ENCODE results near the gene SLC41A1.

SLC41A1 gene

DNA sequence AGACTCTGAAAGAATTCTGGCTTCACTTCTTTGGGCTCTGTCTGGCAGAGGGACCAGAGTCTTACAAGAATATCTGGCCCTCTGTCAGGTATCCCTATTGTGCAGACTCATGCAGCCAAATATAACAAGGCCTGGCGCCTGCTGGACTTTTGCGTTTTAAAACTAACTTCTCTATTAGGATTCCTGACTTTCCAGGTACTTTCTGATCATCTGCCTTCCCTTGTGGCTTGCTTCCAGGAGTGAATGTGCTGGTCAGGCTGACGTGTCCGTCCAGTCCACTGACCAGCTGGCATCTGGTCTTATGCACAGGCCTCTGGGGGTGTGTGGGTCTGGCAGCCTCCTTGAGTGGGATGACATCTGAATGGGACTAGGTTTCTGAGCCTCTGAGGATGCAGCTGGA lies 29.1 kb downstream of the SLC41A1 start:
- Histone ChIP-seq H3K9ac (ENCODE audit: low read depth, low read length) (no peak overlapping the region), H3K4me2 (ENCODE audit: low read length) (peak overlapping the region; percentile 8), H3K4me3 (ENCODE audit: low read length) (no peak overlapping the region), H3K4me1 (ENCODE audit: control insufficient read depth, insufficient read depth, low read length) (peaks cover 7% of the 10 kb centered on the region), H3K27me3 (ENCODE audit: control insufficient read depth, insufficient read depth, low read length) (no peaks in the 10 kb centered on the region), H3K36me3 (ENCODE audit: insufficient read depth, low read length) (no peaks in the 10 kb centered on the region), H3K9me3 (replicated peaks; ENCODE audit: low read length) (no peaks in the 10 kb centered on the region)

DNA sequence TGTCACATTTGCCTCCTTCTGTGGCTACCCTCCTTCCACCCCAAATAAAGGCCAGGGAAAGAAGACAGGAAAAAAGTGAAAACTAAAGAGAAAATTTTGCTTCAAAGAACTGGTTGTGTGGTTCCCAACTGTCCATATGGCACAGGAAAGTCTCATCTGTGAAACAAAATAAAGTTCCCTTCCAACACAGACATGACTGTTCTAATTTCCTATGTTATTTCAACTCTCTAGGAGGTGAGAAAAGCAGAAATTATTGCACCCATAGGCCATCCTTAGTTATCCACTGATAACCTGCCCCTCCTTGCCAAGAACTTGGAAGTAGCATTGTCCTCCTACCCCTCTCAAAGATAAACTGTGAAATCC lies 29.6 kb downstream of the SLC41A1 start:
- Histone ChIP-seq H3K4me3 (ENCODE audit: low read length) (no peak overlapping the region), H3K4me1 (ENCODE audit: control insufficient read depth, insufficient read depth, low read length) (peaks cover 7% of the 10 kb centered on the region), H3K9ac (ENCODE audit: low read depth, low read length) (no peak overlapping the region), H3K27me3 (ENCODE audit: control insufficient read depth, insufficient read depth, low read length) (no peaks in the 10 kb centered on the region), H3K4me2 (ENCODE audit: low read length) (no peak overlapping the region), H3K36me3 (ENCODE audit: insufficient read depth, low read length) (no peaks in the 10 kb centered on the region), H3K9me3 (replicated peaks; ENCODE audit: low read length) (no peaks in the 10 kb centered on the region)

DNA sequence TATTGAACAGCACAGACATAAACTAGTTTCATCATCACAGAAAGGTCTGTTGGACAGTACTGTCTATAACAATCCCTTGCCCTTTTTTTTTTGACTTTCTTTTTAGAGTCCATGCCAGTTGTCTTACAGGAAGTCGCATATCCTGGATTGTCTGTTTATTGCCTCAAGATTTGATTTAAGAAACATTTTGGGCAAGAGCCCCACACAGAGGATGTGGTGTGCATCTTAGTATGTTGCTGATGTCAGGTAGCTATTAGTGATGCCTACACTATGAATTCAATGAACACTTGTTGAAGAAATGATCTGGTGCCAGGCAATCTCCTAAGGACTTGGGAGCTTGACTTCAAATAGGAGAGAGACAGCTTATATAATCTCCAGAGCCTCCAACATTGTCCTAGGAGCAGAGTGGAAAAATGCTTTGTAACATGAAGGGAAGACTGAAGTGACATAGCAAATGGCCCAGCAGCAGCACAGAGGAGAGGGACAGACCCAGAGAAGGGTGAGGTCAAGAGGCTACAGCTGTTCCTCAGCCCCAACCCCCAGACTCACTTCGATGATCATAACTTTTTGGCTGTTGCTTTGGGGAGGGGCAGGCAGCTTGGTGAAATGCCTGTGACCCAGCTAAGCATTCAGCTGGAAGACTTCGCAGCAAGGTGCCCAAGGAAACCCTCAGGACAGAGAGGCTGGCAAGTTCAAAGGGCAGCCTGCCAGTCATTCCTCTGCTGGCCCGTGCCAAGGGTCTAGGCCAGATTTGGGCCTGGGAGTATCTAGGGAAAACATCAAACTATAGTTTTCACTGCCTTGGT lies 30.2 kb downstream of the SLC41A1 start:
- Histone ChIP-seq H3K36me3 (ENCODE audit: insufficient read depth, low read length) (no peaks in the 10 kb centered on the region), H3K4me1 (ENCODE audit: control insufficient read depth, insufficient read depth, low read length) (peaks cover 7% of the 10 kb centered on the region), H3K4me3 (ENCODE audit: low read length) (no peak overlapping the region), H3K9me3 (replicated peaks; ENCODE audit: low read length) (no peaks in the 10 kb centered on the region), H3K27me3 (ENCODE audit: control insufficient read depth, insufficient read depth, low read length) (no peaks in the 10 kb centered on the region), H3K4me2 (ENCODE audit: low read length) (no peak overlapping the region), H3K9ac (ENCODE audit: low read depth, low read length) (no peak overlapping the region)

DNA sequence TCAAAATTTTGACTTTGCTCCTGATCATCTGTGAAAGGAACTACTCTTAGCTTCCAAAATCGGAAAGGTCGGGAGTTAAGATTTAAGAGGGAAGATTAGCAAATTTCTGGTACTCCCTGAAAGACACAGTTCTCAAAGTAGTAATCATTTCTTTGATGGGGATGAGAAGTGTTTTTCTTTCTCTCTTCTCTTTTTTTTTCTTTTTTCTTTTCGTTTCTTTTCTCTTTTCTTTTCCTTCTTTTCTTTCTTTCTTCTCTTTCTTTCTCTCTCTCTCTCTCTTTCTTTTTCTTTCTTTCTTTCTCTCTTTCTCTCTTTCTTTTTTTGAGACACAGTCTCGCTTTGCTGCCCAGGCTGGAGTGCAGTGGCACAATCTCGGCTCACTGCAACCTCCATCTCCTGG lies 32.7 kb downstream of the SLC41A1 start:
- peaks cover 15% of the 10 kb centered on the region for H3K4me1 ChIP-seq (ENCODE audit: control insufficient read depth, insufficient read depth, low read length)
- H3K4me3 ChIP-seq (ENCODE audit: low read length), result no peak overlapping the region
- no peaks in the 10 kb centered on the region for H3K9me3 ChIP-seq (replicated peaks; ENCODE audit: low read length)
- H3K9ac ChIP-seq (ENCODE audit: low read depth, low read length), result no peak overlapping the region
- H3K4me2 ChIP-seq (ENCODE audit: low read length), result no peak overlapping the region
- no peaks in the 10 kb centered on the region for H3K27me3 ChIP-seq (ENCODE audit: control insufficient read depth, insufficient read depth, low read length)
- H3K36me3 ChIP-seq (ENCODE audit: insufficient read depth, low read length), result no peaks in the 10 kb centered on the region

DNA sequence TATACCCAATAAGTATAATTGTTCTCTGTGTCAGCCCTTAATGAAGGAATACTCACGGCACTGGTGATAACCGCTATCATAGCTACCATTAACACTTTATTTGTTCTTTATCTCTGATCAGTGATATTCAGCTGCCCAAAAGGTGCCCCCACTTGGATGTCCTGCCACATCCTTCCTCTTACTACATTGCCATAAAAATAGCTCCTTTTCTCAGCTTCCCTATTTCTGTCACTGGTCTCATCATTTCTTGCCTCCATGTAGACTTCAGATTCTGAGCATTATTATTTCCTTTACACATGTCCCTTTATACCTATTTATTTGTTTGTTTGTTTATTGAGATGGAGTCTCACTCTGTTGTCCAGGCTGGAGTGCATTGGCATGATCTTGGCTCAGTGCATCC lies 35.0 kb downstream of the SLC41A1 start:
- H3K4me1 ChIP-seq (ENCODE audit: control insufficient read depth, insufficient read depth, low read length), result peaks cover 14% of the 10 kb centered on the region
- H3K27me3 ChIP-seq (ENCODE audit: control insufficient read depth, insufficient read depth, low read length), result no peaks in the 10 kb centered on the region
- H3K36me3 ChIP-seq (ENCODE audit: insufficient read depth, low read length), result no peaks in the 10 kb centered on the region
- H3K4me2 ChIP-seq (ENCODE audit: low read length), result no peak overlapping the region
- H3K4me3 ChIP-seq (ENCODE audit: low read length), result no peak overlapping the region
- H3K9ac ChIP-seq (ENCODE audit: low read depth, low read length), result no peak overlapping the region
- no peaks in the 10 kb centered on the region for H3K9me3 ChIP-seq (replicated peaks; ENCODE audit: low read length)

DNA sequence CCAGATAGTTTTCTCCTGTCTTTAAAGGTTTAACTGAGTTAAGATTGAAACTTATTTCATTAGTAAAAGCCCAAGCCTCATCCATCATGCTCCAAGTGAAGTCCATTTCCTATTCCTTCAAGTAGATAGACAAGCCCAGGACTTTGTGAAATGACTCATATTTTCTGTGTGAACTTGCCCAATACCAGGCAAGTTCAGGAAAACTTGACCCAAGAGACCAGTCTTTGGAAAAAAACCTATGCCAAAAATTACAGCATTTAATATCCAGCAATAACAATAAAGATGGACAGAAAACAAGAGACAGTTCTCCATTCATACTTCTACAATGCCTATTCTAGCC lies 37.3 kb downstream of the SLC41A1 start:
- H3K9me3 ChIP-seq (replicated peaks; ENCODE audit: low read length), result no peaks in the 10 kb centered on the region
- H3K4me1 ChIP-seq (ENCODE audit: control insufficient read depth, insufficient read depth, low read length), result peaks cover 14% of the 10 kb centered on the region
- no peaks in the 10 kb centered on the region for H3K36me3 ChIP-seq (ENCODE audit: insufficient read depth, low read length)
- H3K4me3 ChIP-seq (ENCODE audit: low read length), result peak overlapping the region; percentile 84
- peak overlapping the region; percentile 87 for H3K4me2 ChIP-seq (ENCODE audit: low read length)
- H3K27me3 ChIP-seq (ENCODE audit: control insufficient read depth, insufficient read depth, low read length), result no peaks in the 10 kb centered on the region
- H3K9ac ChIP-seq (ENCODE audit: low read depth, low read length), result peak overlapping the region; percentile 78

DNA sequence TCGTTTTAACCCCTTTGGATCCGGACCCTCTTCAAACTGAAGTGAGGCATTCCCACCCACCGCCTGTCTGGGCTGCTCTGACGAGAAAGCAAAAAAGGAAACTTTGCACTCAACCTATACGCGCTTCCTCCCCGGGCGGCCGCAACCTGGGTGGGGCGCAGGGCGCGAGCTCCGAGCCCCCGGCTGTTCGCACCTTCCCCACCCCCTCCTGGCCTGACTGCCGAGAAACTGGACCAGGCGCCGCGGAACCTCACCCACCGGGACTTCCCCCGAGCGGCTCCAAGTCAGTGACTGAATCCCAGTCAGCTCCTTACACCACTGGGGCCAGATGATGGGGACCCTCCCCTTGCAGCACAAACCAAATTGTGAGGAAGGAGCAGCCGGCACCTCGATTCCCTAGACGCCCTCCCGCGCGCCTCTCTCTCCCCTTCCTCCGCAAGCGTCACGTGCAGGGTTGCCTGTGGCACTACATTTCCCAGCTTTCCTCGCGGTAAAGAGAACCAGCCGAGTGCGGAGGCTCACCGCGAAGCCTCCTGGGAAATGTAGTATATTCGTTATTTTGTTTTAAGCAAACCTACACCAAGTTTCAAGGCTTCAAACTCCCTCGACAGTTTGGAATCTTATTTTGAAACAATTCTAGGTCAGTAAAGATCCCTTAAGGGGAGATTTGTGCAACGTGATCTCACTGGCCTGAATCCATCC lies 37.8 kb downstream of the SLC41A1 start, which contains the start of gene RAB29:
TSS of gene RAB29 (minus strand) at position 468 of the 702 bp plus-strand sequence. CDS start 526 bp downstream, outside the sequence.
- H3K4me2 ChIP-seq (ENCODE audit: low read length), result peak within 1 kb of the TSS; percentile 87
- H3K9me3 ChIP-seq (replicated peaks; ENCODE audit: low read length), result no peaks in the 10 kb centered on the region

DNA sequence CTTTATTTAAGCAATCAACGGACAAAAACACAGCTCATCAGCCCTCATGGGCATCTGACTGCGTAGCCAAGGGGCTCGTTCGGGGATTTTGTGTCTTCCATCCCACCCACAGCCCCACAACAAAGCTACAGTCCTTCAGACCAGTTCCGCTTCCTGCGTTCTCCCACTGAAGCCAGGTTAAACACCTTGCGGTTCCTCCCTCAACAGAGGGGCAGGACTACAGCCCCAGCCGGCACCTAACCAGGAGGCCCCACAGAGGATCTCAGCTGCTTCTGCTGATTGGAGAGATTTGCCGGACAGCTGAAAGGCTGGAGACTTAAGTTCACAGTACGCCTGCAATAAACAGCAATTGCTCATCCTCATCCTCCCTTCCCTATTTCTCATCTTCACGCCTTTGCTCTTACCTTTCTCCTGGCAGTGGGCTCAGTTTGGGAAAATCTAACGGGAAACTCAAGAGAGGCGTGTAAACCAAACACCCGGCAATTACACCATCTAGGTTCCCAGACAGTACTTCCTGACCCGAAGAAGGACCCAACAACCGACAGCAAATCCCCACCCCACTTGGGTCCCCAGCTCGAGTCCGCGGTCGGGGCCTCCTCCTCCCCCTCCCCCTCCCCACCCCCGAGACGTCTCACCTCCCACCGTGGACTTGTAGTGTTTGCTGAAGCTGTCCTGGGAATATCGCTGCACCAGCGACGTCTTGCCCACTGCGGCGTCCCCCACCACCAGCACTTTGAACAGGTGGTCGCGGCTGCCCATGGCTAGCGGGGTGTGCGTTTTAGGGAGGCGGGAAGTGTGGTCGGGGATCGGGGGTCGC lies 38.6 kb downstream of the SLC41A1 start:
- peak overlapping the region; percentile 78 for H3K9ac ChIP-seq (ENCODE audit: low read depth, low read length)
- H3K9me3 ChIP-seq (replicated peaks; ENCODE audit: low read length), result no peaks in the 10 kb centered on the region
- peak overlapping the region; percentile 84 for H3K4me3 ChIP-seq (ENCODE audit: low read length)
- H3K4me2 ChIP-seq (ENCODE audit: low read length), result peak overlapping the region; percentile 87
- no peaks in the 10 kb centered on the region for H3K36me3 ChIP-seq (ENCODE audit: insufficient read depth, low read length)
- no peaks in the 10 kb centered on the region for H3K27me3 ChIP-seq (ENCODE audit: control insufficient read depth, insufficient read depth, low read length)
- peaks cover 14% of the 10 kb centered on the region for H3K4me1 ChIP-seq (ENCODE audit: control insufficient read depth, insufficient read depth, low read length)

More for the DNA sequence above, 37.8 kb downstream of the SLC41A1 start, which contains the start of gene RAB29:
- peak within 1 kb of the TSS; percentile 78 for H3K9ac ChIP-seq (ENCODE audit: low read depth, low read length)
- no peaks in the 10 kb centered on the region for H3K36me3 ChIP-seq (ENCODE audit: insufficient read depth, low read length)
- H3K27me3 ChIP-seq (ENCODE audit: control insufficient read depth, insufficient read depth, low read length), result no peaks in the 10 kb centered on the region
- H3K4me3 ChIP-seq (ENCODE audit: low read length), result peak within 1 kb of the TSS; percentile 84
- peaks cover 14% of the 10 kb centered on the region for H3K4me1 ChIP-seq (ENCODE audit: control insufficient read depth, insufficient read depth, low read length)

DNA sequence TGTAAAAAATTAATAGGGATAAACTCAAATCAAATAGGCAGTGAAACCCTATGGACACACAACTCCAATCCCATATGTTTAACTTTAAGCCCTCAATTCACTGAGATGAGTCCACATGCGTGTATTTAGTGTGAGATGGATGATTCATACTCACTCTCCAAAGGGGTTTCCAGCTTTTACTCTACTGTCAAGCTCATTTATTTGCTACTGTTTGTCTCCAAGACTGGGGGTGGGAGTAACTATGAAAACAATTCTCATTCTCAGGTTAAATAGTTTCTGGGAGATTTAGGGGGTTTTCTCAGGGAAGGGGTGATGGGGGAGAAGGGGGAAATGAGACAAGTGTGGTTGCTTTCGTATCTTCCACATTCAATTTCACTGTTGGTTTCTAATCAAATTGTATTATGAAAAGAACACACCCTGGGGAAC lies 40.4 kb downstream of the SLC41A1 start:
- Histone ChIP-seq H3K27me3 (ENCODE audit: control insufficient read depth, insufficient read depth, low read length) (no peaks in the 10 kb centered on the region), H3K36me3 (ENCODE audit: insufficient read depth, low read length) (no peaks in the 10 kb centered on the region), H3K4me3 (ENCODE audit: low read length) (no peak overlapping the region), H3K4me1 (ENCODE audit: control insufficient read depth, insufficient read depth, low read length) (peaks cover 14% of the 10 kb centered on the region), H3K9me3 (replicated peaks; ENCODE audit: low read length) (no peaks in the 10 kb centered on the region), H3K9ac (ENCODE audit: low read depth, low read length) (no peak overlapping the region), H3K4me2 (ENCODE audit: low read length) (no peak overlapping the region)

DNA sequence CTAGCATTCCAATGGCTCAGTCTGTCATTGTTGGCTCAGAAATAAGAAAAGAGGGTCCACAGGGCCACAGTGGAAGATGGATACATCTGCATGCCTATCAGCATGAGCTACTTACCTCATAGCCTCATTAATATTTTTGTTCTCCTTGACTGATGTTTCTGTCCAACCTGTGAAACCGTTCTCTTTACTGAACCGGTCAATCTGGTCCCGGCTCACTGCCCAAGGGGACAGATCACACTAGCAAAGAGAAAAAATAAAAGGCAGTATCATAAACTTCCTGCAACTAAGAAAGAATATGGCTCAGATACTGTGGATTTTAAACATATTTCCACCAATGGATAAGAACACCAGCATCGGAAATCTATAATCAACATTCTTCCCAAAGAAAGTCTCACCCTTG lies 42.4 kb downstream of the SLC41A1 start:
- H3K36me3 ChIP-seq (ENCODE audit: insufficient read depth, low read length), result no peaks in the 10 kb centered on the region
- no peak overlapping the region for H3K9ac ChIP-seq (ENCODE audit: low read depth, low read length)
- no peaks in the 10 kb centered on the region for H3K27me3 ChIP-seq (ENCODE audit: control insufficient read depth, insufficient read depth, low read length)
- peaks cover 8% of the 10 kb centered on the region for H3K4me1 ChIP-seq (ENCODE audit: control insufficient read depth, insufficient read depth, low read length)
- H3K9me3 ChIP-seq (replicated peaks; ENCODE audit: low read length), result no peaks in the 10 kb centered on the region
- no peak overlapping the region for H3K4me3 ChIP-seq (ENCODE audit: low read length)
- no peak overlapping the region for H3K4me2 ChIP-seq (ENCODE audit: low read length)

DNA sequence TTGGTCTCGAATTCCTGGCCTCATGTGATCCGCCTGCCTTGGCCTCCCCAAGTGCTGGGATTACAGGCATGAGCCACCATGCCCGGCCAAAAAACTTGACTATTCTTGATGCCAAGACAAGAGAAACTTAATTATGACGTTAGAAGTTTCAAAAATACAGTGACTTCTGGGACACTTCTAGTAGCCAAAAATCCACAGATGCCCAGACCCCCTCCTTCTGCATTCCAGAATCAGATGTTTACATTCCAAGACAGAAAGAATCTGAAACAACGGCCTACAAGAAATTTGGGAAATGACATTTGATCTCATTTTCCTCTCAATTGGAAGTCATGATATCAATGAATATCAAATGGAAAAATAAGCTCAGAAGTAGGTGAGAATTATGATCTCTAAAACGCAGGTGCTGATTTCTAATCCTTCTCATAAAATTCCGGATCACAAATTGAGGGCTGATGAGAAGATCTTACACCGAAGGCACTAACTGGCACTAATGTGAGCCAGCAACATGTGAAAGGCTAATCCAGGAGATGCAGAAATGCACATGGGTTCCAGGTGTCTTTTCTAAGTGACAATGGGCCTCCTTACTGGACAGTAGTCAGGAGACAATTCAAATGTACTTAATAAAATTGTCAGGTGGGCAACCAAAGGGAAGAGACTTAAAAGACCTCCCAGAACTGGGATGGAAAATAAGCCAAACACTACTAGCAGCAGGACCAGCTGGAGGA lies 43.2 kb downstream of the SLC41A1 start:
- Histone ChIP-seq H3K4me1 (ENCODE audit: control insufficient read depth, insufficient read depth, low read length) (peaks cover 5% of the 10 kb centered on the region), H3K4me2 (ENCODE audit: low read length) (no peak overlapping the region), H3K9me3 (replicated peaks; ENCODE audit: low read length) (no peaks in the 10 kb centered on the region), H3K9ac (ENCODE audit: low read depth, low read length) (no peak overlapping the region), H3K36me3 (ENCODE audit: insufficient read depth, low read length) (no peaks in the 10 kb centered on the region), H3K27me3 (ENCODE audit: control insufficient read depth, insufficient read depth, low read length) (no peaks in the 10 kb centered on the region), H3K4me3 (ENCODE audit: low read length) (no peak overlapping the region)
